Measurements from ENCODE around the gene ELF3. TPM values are rescaled to one million over a fixed set of nuclear protein-coding genes. Genes with fewer than 3 reads are reported as not detected.
A peak's percentile ranks its signal among the peaks of the same experiment; 100 is the strongest.
"Not testable (repeated sequence)": the region's sequence is repeated elsewhere in the genome, so short reads cannot be mapped to it uniquely, and the experiment has no call there.

ELF3 gene
- 1 to 10 TPM in 2 of 3 donors, under 1 TPM in 1; 0.87 to 1.4 (median 1.0) TPM for total RNA-seq

GRCh38 chr1:202010180-202011015, at the start of gene ELF3:
TSS of gene ELF3 (plus strand) at chr1:202010587. CDS start at chr1:202011137, 550 bp downstream.
- Mint-ChIP-seq H3K36me3 (ENCODE audit: insufficient read depth) (peaks cover 7% of the 10 kb centered on the region), H3K9me3 (no peaks in the 10 kb centered on the region)
- no peak for ATAC-seq

GRCh38 chr1:201962382-201962781, 48.0 kb upstream of the ELF3 start:
- H3K4me3 Mint-ChIP-seq; H3K9me3 Mint-ChIP-seq; ATAC-seq; H3K4me1 Mint-ChIP-seq (ENCODE audit: low read depth); DNase-seq; H3K27me3 Mint-ChIP-seq (ENCODE audit: low read depth): not testable (repeated sequence)
- peaks cover 36% of the 10 kb centered on the region for H3K36me3 Mint-ChIP-seq (ENCODE audit: insufficient read depth)

More at GRCh38 chr1:202010180-202011015, at the start of gene ELF3:
- no peak within 1 kb of the TSS for H3K4me3 Mint-ChIP-seq
- DNase-seq: no peak
- H3K4me1 Mint-ChIP-seq (ENCODE audit: low read depth): no peaks in the 10 kb centered on the region
- H3K27me3 Mint-ChIP-seq (ENCODE audit: low read depth): no peaks in the 10 kb centered on the region

GRCh38 chr1:201964261-201964660, 46.1 kb upstream of the ELF3 start:
- DNase-seq: no peak
- no peaks in the 10 kb centered on the region for H3K4me1 Mint-ChIP-seq (ENCODE audit: low read depth)
- no peaks in the 10 kb centered on the region for H3K27me3 Mint-ChIP-seq (ENCODE audit: low read depth)
- peaks cover 32% of the 10 kb centered on the region for H3K36me3 Mint-ChIP-seq (ENCODE audit: insufficient read depth)
- ATAC-seq: no peak
- no peak overlapping the region for H3K4me3 Mint-ChIP-seq
- H3K9me3 Mint-ChIP-seq: no peaks in the 10 kb centered on the region

GRCh38 chr1:201966171-201966570, 44.2 kb upstream of the ELF3 start:
- Mint-ChIP-seq H3K9me3 (no peaks in the 10 kb centered on the region), H3K4me3 (no peak overlapping the region), H3K27me3 (ENCODE audit: low read depth) (no peaks in the 10 kb centered on the region), H3K36me3 (ENCODE audit: insufficient read depth) (peaks cover 43% of the 10 kb centered on the region), H3K4me1 (ENCODE audit: low read depth) (no peaks in the 10 kb centered on the region)
- no peak for DNase-seq
- ATAC-seq: no peak

- H3K9me3 Mint-ChIP-seq: no peaks in the 10 kb centered on the region
- DNase-seq (no peak), ATAC-seq (no peak)
- H3K4me1 Mint-ChIP-seq (ENCODE audit: low read depth): no peaks in the 10 kb centered on the region
- H3K27me3 Mint-ChIP-seq (ENCODE audit: low read depth): no peaks in the 10 kb centered on the region
- H3K4me3 Mint-ChIP-seq: no peak overlapping the region
- H3K36me3 Mint-ChIP-seq (ENCODE audit: insufficient read depth): peaks cover 33% of the 10 kb centered on the region
Measured at GRCh38 chr1:201968202-201968925, 42.0 kb upstream of the ELF3 start.

GRCh38 chr1:201970334-201971159, 39.8 kb upstream of the ELF3 start:
- DNase-seq (no peak), ATAC-seq (no peak)
- Mint-ChIP-seq H3K4me3 (no peak overlapping the region), H3K4me1 (ENCODE audit: low read depth) (no peaks in the 10 kb centered on the region), H3K36me3 (ENCODE audit: insufficient read depth) (peaks cover 26% of the 10 kb centered on the region), H3K9me3 (no peaks in the 10 kb centered on the region), H3K27me3 (ENCODE audit: low read depth) (no peaks in the 10 kb centered on the region)

GRCh38 chr1:201982082-201982622, 28.2 kb upstream of the ELF3 start:
- Mint-ChIP-seq H3K4me1 (ENCODE audit: low read depth) (peaks cover 24% of the 10 kb centered on the region), H3K4me3 (peak overlapping the region; percentile 91), H3K36me3 (ENCODE audit: insufficient read depth) (peaks cover 3% of the 10 kb centered on the region), H3K27me3 (ENCODE audit: low read depth) (no peaks in the 10 kb centered on the region), H3K9me3 (no peaks in the 10 kb centered on the region)
- DNase-seq (peak; percentile 65), ATAC-seq (peak in 1 of 2 donors; percentile 83)

- Mint-ChIP-seq H3K27me3 (ENCODE audit: low read depth) (no peaks in the 10 kb centered on the region), H3K4me3 (peak within 1 kb of the TSS; percentile 98), H3K36me3 (ENCODE audit: insufficient read depth) (peaks cover 3% of the 10 kb centered on the region), H3K4me1 (ENCODE audit: low read depth) (peaks cover 24% of the 10 kb centered on the region), H3K9me3 (no peaks in the 10 kb centered on the region)
- DNase-seq (peak; percentile 34), ATAC-seq (peak; percentile 79 to 82)
Measured at GRCh38 chr1:201982623-201983379, 27.6 kb upstream of the ELF3 start, which contains the start of gene RNPEP. TSS of gene RNPEP (plus strand) at chr1:201982648. CDS start at chr1:201982667, 19 bp downstream.

GRCh38 chr1:201983380-201983805, 27.0 kb upstream of the ELF3 start:
- ATAC-seq (no peak), DNase-seq (no peak)
- Mint-ChIP-seq H3K27me3 (ENCODE audit: low read depth) (no peaks in the 10 kb centered on the region), H3K4me3 (peak overlapping the region; percentile 98), H3K4me1 (ENCODE audit: low read depth) (peaks cover 24% of the 10 kb centered on the region), H3K9me3 (no peaks in the 10 kb centered on the region), H3K36me3 (ENCODE audit: insufficient read depth) (peaks cover 3% of the 10 kb centered on the region)

GRCh38 chr1:201984446-201984845, 25.9 kb upstream of the ELF3 start:
- no peak for DNase-seq
- peaks cover 7% of the 10 kb centered on the region for H3K36me3 Mint-ChIP-seq (ENCODE audit: insufficient read depth)
- H3K9me3 Mint-ChIP-seq: no peaks in the 10 kb centered on the region
- peak overlapping the region; percentile 19 for H3K4me3 Mint-ChIP-seq
- peaks cover 24% of the 10 kb centered on the region for H3K4me1 Mint-ChIP-seq (ENCODE audit: low read depth)
- no peak for ATAC-seq
- no peaks in the 10 kb centered on the region for H3K27me3 Mint-ChIP-seq (ENCODE audit: low read depth)

GRCh38 chr1:201985355-201985754, 25.0 kb upstream of the ELF3 start:
- DNase-seq (no peak), ATAC-seq (no peak)
- H3K9me3 Mint-ChIP-seq: no peaks in the 10 kb centered on the region
- H3K4me3 Mint-ChIP-seq: no peak overlapping the region
- H3K36me3 Mint-ChIP-seq (ENCODE audit: insufficient read depth): peaks cover 9% of the 10 kb centered on the region
- no peaks in the 10 kb centered on the region for H3K27me3 Mint-ChIP-seq (ENCODE audit: low read depth)
- peaks cover 24% of the 10 kb centered on the region for H3K4me1 Mint-ChIP-seq (ENCODE audit: low read depth)

GRCh38 chr1:201988601-201989000, 21.8 kb upstream of the ELF3 start:
- Mint-ChIP-seq H3K4me1 (ENCODE audit: low read depth) (peaks cover 11% of the 10 kb centered on the region), H3K36me3 (ENCODE audit: insufficient read depth) (peaks cover 18% of the 10 kb centered on the region), H3K9me3 (no peaks in the 10 kb centered on the region), H3K4me3 (no peak overlapping the region), H3K27me3 (ENCODE audit: low read depth) (no peaks in the 10 kb centered on the region)
- ATAC-seq (no peak), DNase-seq (no peak)

GRCh38 chr1:201989354-201990128, 20.8 kb upstream of the ELF3 start:
- Mint-ChIP-seq H3K9me3 (no peaks in the 10 kb centered on the region), H3K27me3 (ENCODE audit: low read depth) (no peaks in the 10 kb centered on the region), H3K4me1 (ENCODE audit: low read depth) (peaks cover 3% of the 10 kb centered on the region), H3K4me3 (no peak overlapping the region), H3K36me3 (ENCODE audit: insufficient read depth) (peaks cover 25% of the 10 kb centered on the region)
- DNase-seq (no peak), ATAC-seq (no peak)

All from activated T-cell treated with anti-CD3 and anti-CD28 coated beads, Interleukin-2, amount 50 U/mL, for 4 hours (primary cell).